ENCODE measurements around the gene LDLRAD3.

The LDLRAD3 gene

GRCh38 chr11:35934981-35935380 is 8.9 kb upstream of the LDLRAD3 start:
- no peak for TF ChIP-seq FOXM1 (IDR thresholded peaks at IDR 0.05; ENCODE audit: borderline replicate concordance, low read depth)
- TF ChIP-seq CEBPB (IDR thresholded peaks at IDR 0.05): no peak
- no peak for TF ChIP-seq MAX (IDR thresholded peaks at IDR 0.05)
- TF ChIP-seq, protein P1, sequence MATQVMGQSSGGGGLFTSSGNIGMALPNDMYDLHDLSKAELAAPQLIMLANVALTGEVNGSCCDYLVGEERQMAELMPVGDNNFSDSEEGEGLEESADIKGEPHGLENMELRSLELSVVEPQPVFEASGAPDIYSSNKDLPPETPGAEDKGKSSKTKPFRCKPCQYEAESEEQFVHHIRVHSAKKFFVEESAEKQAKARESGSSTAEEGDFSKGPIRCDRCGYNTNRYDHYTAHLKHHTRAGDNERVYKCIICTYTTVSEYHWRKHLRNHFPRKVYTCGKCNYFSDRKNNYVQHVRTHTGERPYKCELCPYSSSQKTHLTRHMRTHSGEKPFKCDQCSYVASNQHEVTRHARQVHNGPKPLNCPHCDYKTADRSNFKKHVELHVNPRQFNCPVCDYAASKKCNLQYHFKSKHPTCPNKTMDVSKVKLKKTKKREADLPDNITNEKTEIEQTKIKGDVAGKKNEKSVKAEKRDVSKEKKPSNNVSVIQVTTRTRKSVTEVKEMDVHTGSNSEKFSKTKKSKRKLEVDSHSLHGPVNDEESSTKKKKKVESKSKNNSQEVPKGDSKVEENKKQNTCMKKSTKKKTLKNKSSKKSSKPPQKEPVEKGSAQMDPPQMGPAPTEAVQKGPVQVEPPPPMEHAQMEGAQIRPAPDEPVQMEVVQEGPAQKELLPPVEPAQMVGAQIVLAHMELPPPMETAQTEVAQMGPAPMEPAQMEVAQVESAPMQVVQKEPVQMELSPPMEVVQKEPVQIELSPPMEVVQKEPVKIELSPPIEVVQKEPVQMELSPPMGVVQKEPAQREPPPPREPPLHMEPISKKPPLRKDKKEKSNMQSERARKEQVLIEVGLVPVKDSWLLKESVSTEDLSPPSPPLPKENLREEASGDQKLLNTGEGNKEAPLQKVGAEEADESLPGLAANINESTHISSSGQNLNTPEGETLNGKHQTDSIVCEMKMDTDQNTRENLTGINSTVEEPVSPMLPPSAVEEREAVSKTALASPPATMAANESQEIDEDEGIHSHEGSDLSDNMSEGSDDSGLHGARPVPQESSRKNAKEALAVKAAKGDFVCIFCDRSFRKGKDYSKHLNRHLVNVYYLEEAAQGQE (IDR thresholded peaks at IDR 0.05; ENCODE audit: low read depth): no peak
- no peak for TF ChIP-seq EP300 (IDR thresholded peaks at IDR 0.05; ENCODE audit: borderline replicate concordance)
- TF ChIP-seq, protein P2, sequence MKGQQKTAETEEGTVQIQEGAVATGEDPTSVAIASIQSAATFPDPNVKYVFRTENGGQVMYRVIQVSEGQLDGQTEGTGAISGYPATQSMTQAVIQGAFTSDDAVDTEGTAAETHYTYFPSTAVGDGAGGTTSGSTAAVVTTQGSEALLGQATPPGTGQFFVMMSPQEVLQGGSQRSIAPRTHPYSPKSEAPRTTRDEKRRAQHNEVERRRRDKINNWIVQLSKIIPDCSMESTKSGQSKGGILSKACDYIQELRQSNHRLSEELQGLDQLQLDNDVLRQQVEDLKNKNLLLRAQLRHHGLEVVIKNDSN (IDR thresholded peaks at IDR 0.05): no peak
- TF ChIP-seq RAD21 (IDR thresholded peaks at IDR 0.05; ENCODE audit: low read depth): no peak
- no peak for TF ChIP-seq TEAD4 (IDR thresholded peaks at IDR 0.05)
- no peak for TF ChIP-seq EGR1 (IDR thresholded peaks at IDR 0.05)
- TF ChIP-seq YY1 (IDR thresholded peaks at IDR 0.05; ENCODE audit: low read depth): no peak

DNA sequence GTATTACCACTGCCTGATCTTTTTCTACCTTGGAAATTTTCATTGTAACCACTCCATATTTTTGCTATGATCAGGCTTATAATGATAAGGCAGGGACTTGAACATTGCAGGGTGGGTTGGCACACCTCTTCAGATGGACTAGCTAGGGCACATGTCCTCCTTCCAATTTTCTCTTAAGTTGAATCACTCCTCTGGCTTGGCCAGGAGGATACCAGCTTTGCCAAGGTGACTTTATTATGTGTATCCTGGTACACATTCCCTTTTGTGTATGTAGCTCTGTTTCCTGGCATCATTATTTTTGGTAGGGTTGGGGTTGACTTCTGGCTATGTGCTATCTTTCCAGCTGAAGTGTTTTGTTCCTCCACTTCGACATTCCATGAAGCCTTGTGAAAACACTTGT is 8.5 kb upstream of the LDLRAD3 start:
- no peak for TF ChIP-seq EGR1 (IDR thresholded peaks at IDR 0.05)
- TF ChIP-seq, protein P2 (IDR thresholded peaks at IDR 0.05): no peak
- no peak for TF ChIP-seq EP300 (IDR thresholded peaks at IDR 0.05; ENCODE audit: borderline replicate concordance)
- TF ChIP-seq CEBPB (IDR thresholded peaks at IDR 0.05): no peak
- no peak for TF ChIP-seq TAF1 (IDR thresholded peaks at IDR 0.05; ENCODE audit: low read depth)
- no peak for TF ChIP-seq RAD21 (IDR thresholded peaks at IDR 0.05; ENCODE audit: low read depth)
- no peak for TF ChIP-seq MAX (IDR thresholded peaks at IDR 0.05)
- no peak for TF ChIP-seq ZBTB7A (IDR thresholded peaks at IDR 0.05; ENCODE audit: low read depth)
- no peak for TF ChIP-seq CREB1 (IDR thresholded peaks at IDR 0.05; ENCODE audit: low read depth)
- no peak for TF ChIP-seq TEAD4 (IDR thresholded peaks at IDR 0.05)
- TF ChIP-seq, protein P1 (IDR thresholded peaks at IDR 0.05; ENCODE audit: low read depth): no peak
- no peak for TF ChIP-seq YY1 (IDR thresholded peaks at IDR 0.05; ENCODE audit: low read depth)
- TF ChIP-seq FOXM1 (IDR thresholded peaks at IDR 0.05; ENCODE audit: borderline replicate concordance, low read depth): no peak
- no peak for TF ChIP-seq NFIC (IDR thresholded peaks at IDR 0.05)
- no peak for TF ChIP-seq TCF12 (IDR thresholded peaks at IDR 0.05; ENCODE audit: low read depth)

- TF ChIP-seq NFIC (IDR thresholded peaks at IDR 0.05) (no peak), EP300 (IDR thresholded peaks at IDR 0.05; ENCODE audit: borderline replicate concordance) (no peak), TCF12 (IDR thresholded peaks at IDR 0.05; ENCODE audit: low read depth) (no peak), MAX (IDR thresholded peaks at IDR 0.05) (no peak)
- TF ChIP-seq, protein P2 (IDR thresholded peaks at IDR 0.05): no peak
These were observed 6.8 kb upstream of the LDLRAD3 start for GRCh38 chr11:35937111-35937510.

DNA sequence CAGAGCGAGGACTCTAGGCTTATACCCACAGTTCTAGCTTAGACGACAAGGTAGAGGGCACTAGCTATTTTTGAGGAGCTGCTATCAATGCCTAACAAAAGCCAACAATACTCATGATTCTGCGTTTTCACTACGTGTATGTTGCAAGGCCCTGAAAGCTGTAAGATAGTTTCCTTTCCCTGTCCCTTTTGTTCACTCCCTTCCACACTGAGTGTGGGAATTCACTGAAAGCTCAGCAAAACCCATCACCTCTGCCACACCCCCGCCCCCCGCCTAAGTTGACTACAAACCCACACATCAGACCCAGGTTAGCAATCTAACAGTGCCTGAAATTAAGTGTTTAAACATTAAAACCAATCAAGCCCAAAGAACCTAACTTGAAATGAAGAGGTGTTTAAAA is 6.2 kb upstream of the LDLRAD3 start:
- TF ChIP-seq TCF12 (IDR thresholded peaks at IDR 0.05; ENCODE audit: low read depth) (no peak), CREB1 (IDR thresholded peaks at IDR 0.05; ENCODE audit: low read depth) (no peak), TAF1 (IDR thresholded peaks at IDR 0.05; ENCODE audit: low read depth) (no peak), CEBPB (IDR thresholded peaks at IDR 0.05) (no peak), RAD21 (IDR thresholded peaks at IDR 0.05; ENCODE audit: low read depth) (no peak), NFIC (IDR thresholded peaks at IDR 0.05) (no peak), FOXM1 (IDR thresholded peaks at IDR 0.05; ENCODE audit: borderline replicate concordance, low read depth) (no peak), YY1 (IDR thresholded peaks at IDR 0.05; ENCODE audit: low read depth) (no peak), MAX (IDR thresholded peaks at IDR 0.05) (no peak), TEAD4 (IDR thresholded peaks at IDR 0.05) (no peak), ZBTB7A (IDR thresholded peaks at IDR 0.05; ENCODE audit: low read depth) (no peak), EGR1 (IDR thresholded peaks at IDR 0.05) (no peak), EP300 (IDR thresholded peaks at IDR 0.05; ENCODE audit: borderline replicate concordance) (no peak)
- TF ChIP-seq, protein P2 (IDR thresholded peaks at IDR 0.05): no peak
- TF ChIP-seq, protein P1 (IDR thresholded peaks at IDR 0.05; ENCODE audit: low read depth): no peak
